GM23338 (cell line): Measurements from ENCODE around the gene CD5L.

Experiments used
- CTCF ChIP-seq, 2 experiments: fragments of 200-600 bp in 1 of 2; sonication (generic) in 1 of 2; conservative IDR thresholded peaks; 2 replicates each; pipeline versions ENCODE4 v1.5.1 to v1.6.1; 2016 to 2017; ENCODE audit warnings: antibody characterized with exemption in 2 of 2, low read depth in 2 of 2, mild to moderate bottlenecking in 2 of 2, moderate library complexity in 1 of 2
- EZH2 ChIP-seq: fragments of 200-600 bp; sonication (generic); IDR thresholded peaks from one replicate; pipeline ENCODE4 v1.8.0; 2017; ENCODE audit warnings: antibody characterized with exemption, mild to moderate bottlenecking, low read depth; ENCODE audit not compliant: unreplicated experiment
- POLR2AphosphoS5 ChIP-seq: IDR thresholded peaks from 2 replicates; pipeline ENCODE4 v1.6.1; 2016; ENCODE audit warnings: antibody characterized with exemption, low read depth
- ZNF114 ChIP-seq: fragments of 250-450 bp; sonication (Bioruptor Pico); IDR thresholded peaks from 2 replicates; pipeline ENCODE4 v1.5.0; 2020; ENCODE audit warnings: mild to moderate bottlenecking, moderate library complexity
- ZNF331 ChIP-seq: fragments of 250-450 bp; sonication (Bioruptor Pico); IDR thresholded peaks from 2 replicates; pipeline ENCODE4 v1.5.0; 2020; ENCODE audit warnings: low read depth, mild to moderate bottlenecking, moderate library complexity
- ZNF462 ChIP-seq: fragments of 250-450 bp; sonication (Bioruptor Pico); IDR thresholded peaks from 2 replicates; pipeline ENCODE4 v1.5.0; 2020; ENCODE audit warnings: mild to moderate bottlenecking, moderate library complexity

DNA sequence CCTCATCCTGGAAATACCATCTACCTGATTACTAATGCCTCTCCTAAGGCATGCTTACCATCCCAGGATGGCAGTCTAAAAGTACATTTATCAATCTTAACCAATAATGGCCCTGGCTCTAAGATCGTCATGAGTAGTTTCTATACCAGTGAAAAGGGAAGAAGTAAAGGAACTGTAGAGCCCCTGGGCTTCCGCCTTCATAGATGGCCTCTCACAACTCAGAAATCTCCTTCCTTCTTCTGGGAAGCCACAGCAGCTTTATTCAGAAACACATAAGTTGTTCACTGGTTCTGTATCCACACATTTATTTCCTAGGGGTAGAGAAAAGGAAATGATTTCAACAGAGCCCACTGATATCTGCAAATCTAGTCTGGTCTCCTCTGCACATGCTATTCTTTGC, 41.0 kb upstream of the CD5L start:
- TF ChIP-seq EZH2: no peak
- no peak for TF ChIP-seq CTCF (conservative IDR thresholded peaks at IDR 0.05; ENCODE audit: low read depth in 2 of 2)
- TF ChIP-seq ZNF462 (CRISPR knock-in tag): no peak
- TF ChIP-seq POLR2AphosphoS5: no peak
- no peak for TF ChIP-seq ZNF331 (CRISPR knock-in tag)
- no peak for TF ChIP-seq ZNF114 (CRISPR knock-in tag)
